Femur (tissue), 1 donor: ENCODE measurements around the gene PADI1.
A peak's percentile ranks its signal among the peaks of the same experiment; 100 is the strongest.

Experiments used
- DNase-seq: peaks from one replicate; pipeline ENCODE4 v3.0.0-alpha.2; 2017

The PADI1 gene

GRCh38 chr1:17198476-17199258 is 6.3 kb upstream of the PADI1 start:
- DNase-seq, result peak; percentile 4

- peak; percentile 7 for DNase-seq
Observed at GRCh38 chr1:17199267-17200044, 5.5 kb upstream of the PADI1 start.

GRCh38 chr1:17200246-17200645 is 4.7 kb upstream of the PADI1 start:
- no peak for DNase-seq

- no peak for DNase-seq
Observed at GRCh38 chr1:17200756-17201155, 4.2 kb upstream of the PADI1 start.

- DNase-seq, result no peak
Observed at GRCh38 chr1:17201201-17202021, 3.5 kb upstream of the PADI1 start.

- DNase-seq, result no peak
Observed at GRCh38 chr1:17205652-17206051, 724 bp downstream of the PADI1 start.

GRCh38 chr1:17206196-17206595 is 1.3 kb downstream of the PADI1 start:
- no peak for DNase-seq

GRCh38 chr1:17207046-17207445 is 2.1 kb downstream of the PADI1 start:
- DNase-seq, result peak; percentile 44

GRCh38 chr1:17207540-17207939 is 2.6 kb downstream of the PADI1 start:
- DNase-seq, result no peak

GRCh38 chr1:17207966-17208418 is 3.1 kb downstream of the PADI1 start:
- DNase-seq, result no peak

- DNase-seq, result no peak
Observed at GRCh38 chr1:17208546-17208945, 3.6 kb downstream of the PADI1 start.

- DNase-seq, result no peak
Observed at GRCh38 chr1:17209430-17209829, 4.5 kb downstream of the PADI1 start.

GRCh38 chr1:17210176-17210575 is 5.2 kb downstream of the PADI1 start:
- DNase-seq, result no peak

GRCh38 chr1:17211377-17211776 is 6.4 kb downstream of the PADI1 start:
- DNase-seq, result no peak

- DNase-seq, result no peak
Observed at GRCh38 chr1:17212009-17212408, 7.1 kb downstream of the PADI1 start.

GRCh38 chr1:17212487-17213121 is 7.7 kb downstream of the PADI1 start:
- DNase-seq, result peak; percentile 83

GRCh38 chr1:17213148-17213781 is 8.3 kb downstream of the PADI1 start:
- no peak for DNase-seq

GRCh38 chr1:17213782-17214148 is 8.8 kb downstream of the PADI1 start:
- DNase-seq, result no peak

GRCh38 chr1:17214876-17215544 is 10.1 kb downstream of the PADI1 start:
- DNase-seq, result no peak

- DNase-seq, result no peak
Observed at GRCh38 chr1:17215545-17215890, 10.6 kb downstream of the PADI1 start.

GRCh38 chr1:17216078-17216477 is 11.2 kb downstream of the PADI1 start:
- DNase-seq, result no peak

GRCh38 chr1:17217607-17218006 is 12.7 kb downstream of the PADI1 start:
- DNase-seq, result no peak
